Renal pelvis (tissue), 4 donors: ENCODE measurements around the gene POFUT2. TPM values are rescaled to one million over a fixed set of nuclear protein-coding genes. Genes with fewer than 3 reads are reported as not detected.

Source experiments
- DNase-seq: peaks from one replicate; pipeline ENCODE4 v3.0.0-alpha.2; 2013
- polyA plus RNA-seq, 3 donors: library from polyadenylated mRNA; unstranded; fragments of 120-200 nt; gene quantifications; one replicate each; pipeline ENCODE4 v1.2.1, GENCODE V29; 2013; ENCODE audit not compliant: insufficient read length in 3 of 3

The POFUT2 gene
- polyA plus RNA-seq, 3 donors: 37.9 to 41.3 (median 38.1) TPM

GRCh38 chr21:45253180-45253579, 34.5 kb downstream of the POFUT2 start:
- DNase-seq: no peak

GRCh38 chr21:45252448-45252925, 35.2 kb downstream of the POFUT2 start:
- DNase-seq: no peak

GRCh38 chr21:45251635-45252447, 35.9 kb downstream of the POFUT2 start:
- DNase-seq: no peak

- no peak for DNase-seq
Observed at GRCh38 chr21:45250914-45251634, 36.6 kb downstream of the POFUT2 start.

GRCh38 chr21:45250272-45250671, 37.4 kb downstream of the POFUT2 start:
- DNase-seq: no peak

- no peak for DNase-seq
Observed at GRCh38 chr21:45249626-45250025, 38.1 kb downstream of the POFUT2 start.

- DNase-seq: no peak
Observed at GRCh38 chr21:45248893-45249381, 38.8 kb downstream of the POFUT2 start.

- DNase-seq: no peak
Observed at GRCh38 chr21:45248301-45248892, 39.3 kb downstream of the POFUT2 start.

- DNase-seq: no peak
Observed at GRCh38 chr21:45246386-45247320, 41.0 kb downstream of the POFUT2 start.

GRCh38 chr21:45244799-45245340, 42.8 kb downstream of the POFUT2 start:
- DNase-seq: no peak

GRCh38 chr21:45243603-45244002, 44.1 kb downstream of the POFUT2 start:
- no peak for DNase-seq

GRCh38 chr21:45241357-45241756, 46.3 kb downstream of the POFUT2 start:
- DNase-seq: no peak

- DNase-seq: no peak
Observed at GRCh38 chr21:45237401-45237800, 50.3 kb downstream of the POFUT2 start.

GRCh38 chr21:45236481-45236880, 51.2 kb downstream of the POFUT2 start:
- DNase-seq: no peak

GRCh38 chr21:45235488-45235887, 52.2 kb downstream of the POFUT2 start:
- no peak for DNase-seq

- no peak for DNase-seq
Observed at GRCh38 chr21:45234965-45235364, 52.7 kb downstream of the POFUT2 start.

- no peak for DNase-seq
Observed at GRCh38 chr21:45234127-45234526, 53.6 kb downstream of the POFUT2 start.

GRCh38 chr21:45231705-45232104, 56.0 kb downstream of the POFUT2 start:
- DNase-seq: no peak

- DNase-seq: no peak
Observed at GRCh38 chr21:45228656-45229240, 58.9 kb downstream of the POFUT2 start.

- no peak for DNase-seq
Observed at GRCh38 chr21:45228171-45228641, 59.5 kb downstream of the POFUT2 start.

GRCh38 chr21:45227735-45228134, 60.0 kb downstream of the POFUT2 start:
- DNase-seq: no peak
